ENCODE results near the gene FNDC11.
"Not testable (repeated sequence)": the region's sequence is repeated elsewhere in the genome, so short reads cannot be mapped to it uniquely, and the experiment has no call there.

Gene FNDC11

GRCh38 chr20:63599396-63600050 lies 45.6 kb downstream of the FNDC11 start:
- no peak overlapping the region for H3K4me3 ChIP-seq (ENCODE audit: low read depth, low read length)
- DNase-seq (ENCODE audit: low read depth), result no peak
- TF ChIP-seq CTCF (IDR thresholded peaks at IDR 0.05; ENCODE audit: control insufficient read depth, extremely low read depth, insufficient read depth), result no peak

GRCh38 chr20:63601679-63602078 lies 47.7 kb downstream of the FNDC11 start:
- DNase-seq (ENCODE audit: low read depth); H3K4me3 ChIP-seq (ENCODE audit: low read depth, low read length): not testable (repeated sequence)

- H3K4me3 ChIP-seq (ENCODE audit: low read depth, low read length), result no peak overlapping the region
- no peak for DNase-seq (ENCODE audit: low read depth)
- TF ChIP-seq CTCF (IDR thresholded peaks at IDR 0.05; ENCODE audit: control insufficient read depth, extremely low read depth, insufficient read depth), result no peak
Measured at GRCh38 chr20:63602321-63602720, 48.4 kb downstream of the FNDC11 start.
